GM12891 (cell line): ENCODE results near the gene HMCN2.

Experiments
- DNase-seq: peaks from one replicate; pipeline ENCODE4 v3.0.0; 2011; ENCODE audit warnings: low spot score; ENCODE audit not compliant: insufficient read length
- FAIRE-seq: peaks from 2 replicates; lab custom pipeline; 2011; peaks lifted over from hg19 to GRCh38; lab: Jason Lieb, UNC
- PAX5 ChIP-seq: IDR thresholded peaks from 2 replicates; pipeline ENCODE4 v1.6.1; 2011; ENCODE audit warnings: low read length, moderate library complexity, mild to moderate bottlenecking; ENCODE audit not compliant: insufficient read depth, severe bottlenecking
- POLR2A ChIP-seq: IDR thresholded peaks from 2 replicates; pipeline ENCODE4 v1.6.1; 2011; ENCODE audit warnings: low read depth, low read length, control low read depth
- POLR2AphosphoS5 ChIP-seq: IDR thresholded peaks from 2 replicates; pipeline ENCODE4 v1.6.1; 2011; ENCODE audit warnings: low read depth, low read length, control low read depth
- POU2F2 ChIP-seq: IDR thresholded peaks from 2 replicates; pipeline ENCODE4 v1.6.1; 2011; ENCODE audit warnings: low read depth, mild to moderate bottlenecking, control low read depth, low read length, moderate library complexity
- SPI1 ChIP-seq: IDR thresholded peaks from 2 replicates; pipeline ENCODE4 v1.6.1; 2011; ENCODE audit warnings: low read depth, low read length, control low read depth
- TAF1 ChIP-seq: IDR thresholded peaks from 2 replicates; pipeline ENCODE4 v1.6.1; 2011; ENCODE audit warnings: low read depth, low read length, control low read depth

The HMCN2 gene

GRCh38 chr9:130482463-130482862 lies 216.9 kb downstream of the HMCN2 start:
- no peak for DNase-seq
- FAIRE-seq = no peak
- TF ChIP-seq POLR2A = no peak
- TF ChIP-seq POLR2AphosphoS5 = no peak
- TF ChIP-seq PAX5 = no peak
- TF ChIP-seq SPI1 = no peak
- TF ChIP-seq TAF1 = no peak
- TF ChIP-seq POU2F2 = no peak

GRCh38 chr9:130483371-130483971 lies 217.9 kb downstream of the HMCN2 start:
- no peak for TF ChIP-seq POLR2A
- TF ChIP-seq PAX5 = no peak
- TF ChIP-seq SPI1 = no peak
- TF ChIP-seq TAF1 = no peak
- no peak for TF ChIP-seq POLR2AphosphoS5
- FAIRE-seq (no peak), DNase-seq (no peak)
